EH (cell line): Measurements from ENCODE around the gene ZFHX3.

ENCODE experiments used
- DNase-seq: peaks from one replicate; pipeline ENCODE4 v3.0.0-alpha.2; 2015; ENCODE audit warnings: low read depth

Gene ZFHX3

GRCh38 chr16:72794319-72794718 is 253.6 kb downstream of the ZFHX3 start:
- no peak for DNase-seq

- no peak for DNase-seq
Observed at GRCh38 chr16:72793716-72794115, 254.2 kb downstream of the ZFHX3 start.

GRCh38 chr16:72793017-72793416 is 254.9 kb downstream of the ZFHX3 start:
- no peak for DNase-seq

- DNase-seq: no peak
Observed at GRCh38 chr16:72791786-72792185, 256.1 kb downstream of the ZFHX3 start.

GRCh38 chr16:72789921-72790320 is 258.0 kb downstream of the ZFHX3 start:
- no peak for DNase-seq

GRCh38 chr16:72789465-72789864 is 258.5 kb downstream of the ZFHX3 start:
- DNase-seq: no peak

GRCh38 chr16:72788269-72788809 is 259.6 kb downstream of the ZFHX3 start:
- DNase-seq: no peak

- peak; percentile 93 for DNase-seq
Observed at GRCh38 chr16:72787514-72788268, 260.2 kb downstream of the ZFHX3 start.

GRCh38 chr16:72787130-72787513 is 260.8 kb downstream of the ZFHX3 start:
- DNase-seq: no peak

- DNase-seq: no peak
Observed at GRCh38 chr16:72786606-72787005, 261.3 kb downstream of the ZFHX3 start.

GRCh38 chr16:72785886-72786285 is 262.0 kb downstream of the ZFHX3 start:
- DNase-seq: peak; percentile 38

GRCh38 chr16:72785171-72785570 is 262.8 kb downstream of the ZFHX3 start:
- no peak for DNase-seq

- DNase-seq: peak; percentile 46
Observed at GRCh38 chr16:72783716-72784318, 264.1 kb downstream of the ZFHX3 start.

GRCh38 chr16:72769876-72770275 is 278.1 kb downstream of the ZFHX3 start:
- DNase-seq: peak; percentile 26

- DNase-seq: no peak
Observed at GRCh38 chr16:72768591-72768990, 279.3 kb downstream of the ZFHX3 start.

- no peak for DNase-seq
Observed at GRCh38 chr16:72766506-72766905, 281.4 kb downstream of the ZFHX3 start.

- no peak for DNase-seq
Observed at GRCh38 chr16:72764015-72764654, 283.8 kb downstream of the ZFHX3 start.

- DNase-seq: no peak
Observed at GRCh38 chr16:72760581-72760980, 287.3 kb downstream of the ZFHX3 start.

GRCh38 chr16:72753881-72754280 is 294.0 kb downstream of the ZFHX3 start:
- no peak for DNase-seq

GRCh38 chr16:72752004-72752695 is 295.8 kb downstream of the ZFHX3 start:
- DNase-seq: no peak

GRCh38 chr16:72751076-72751475 is 296.9 kb downstream of the ZFHX3 start:
- DNase-seq: no peak

GRCh38 chr16:72749091-72749490 is 298.8 kb downstream of the ZFHX3 start:
- DNase-seq: no peak
